Upper lobe of left lung (tissue), 4 donors: ENCODE results near the gene FAM89A.

Experiments
- EP300 ChIP-seq, 4 donors: sonication (generic); formaldehyde crosslinking; IDR thresholded peaks; one replicate each; pipeline ENCODE4 v1.5.1; 2017; ENCODE audit warnings: antibody characterized with exemption in 4 of 4, control low read depth in 2 of 4
- POLR2A ChIP-seq, 4 donors: fragments of 450-650 bp; IDR thresholded peaks; one replicate each; pipeline ENCODE4 v1.5.1; 2016 to 2017; ENCODE audit warnings: antibody characterized with exemption in 4 of 4, mild to moderate bottlenecking in 2 of 4
- TF ChIP-seq, protein P1 (sequence below), 6 experiments: fragments of 450-650 bp in 4 of 6; fragments of 200-600 bp in 2 of 6; sonication (generic) in 2 of 6; IDR thresholded peaks; one replicate each; pipeline ENCODE4 v1.5.1; 2016 to 2019; ENCODE audit warnings: antibody characterized with exemption in 6 of 6

DNA sequence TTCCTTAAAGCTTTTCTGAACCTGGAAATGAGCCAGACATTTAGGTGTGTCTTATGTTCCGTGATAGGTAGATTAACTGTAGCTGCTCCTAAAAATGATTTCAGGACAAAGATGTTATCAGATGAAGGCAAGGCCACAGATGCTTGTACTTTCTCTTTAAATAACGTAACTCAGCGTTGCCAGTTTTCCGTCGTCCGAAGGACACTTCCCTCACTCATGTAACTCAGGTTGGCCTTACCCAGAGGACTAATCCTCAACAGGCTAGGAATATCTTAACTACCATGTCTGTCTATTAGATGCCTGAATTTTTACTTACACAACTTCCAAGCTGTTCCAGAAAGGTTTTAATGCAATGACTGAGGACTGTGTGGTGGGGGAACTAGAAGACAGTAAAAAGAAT is 35.4 kb upstream of the FAM89A start:
- no peak for TF ChIP-seq POLR2A (IDR thresholded peaks at IDR 0.05)
- TF ChIP-seq, protein P1, sequence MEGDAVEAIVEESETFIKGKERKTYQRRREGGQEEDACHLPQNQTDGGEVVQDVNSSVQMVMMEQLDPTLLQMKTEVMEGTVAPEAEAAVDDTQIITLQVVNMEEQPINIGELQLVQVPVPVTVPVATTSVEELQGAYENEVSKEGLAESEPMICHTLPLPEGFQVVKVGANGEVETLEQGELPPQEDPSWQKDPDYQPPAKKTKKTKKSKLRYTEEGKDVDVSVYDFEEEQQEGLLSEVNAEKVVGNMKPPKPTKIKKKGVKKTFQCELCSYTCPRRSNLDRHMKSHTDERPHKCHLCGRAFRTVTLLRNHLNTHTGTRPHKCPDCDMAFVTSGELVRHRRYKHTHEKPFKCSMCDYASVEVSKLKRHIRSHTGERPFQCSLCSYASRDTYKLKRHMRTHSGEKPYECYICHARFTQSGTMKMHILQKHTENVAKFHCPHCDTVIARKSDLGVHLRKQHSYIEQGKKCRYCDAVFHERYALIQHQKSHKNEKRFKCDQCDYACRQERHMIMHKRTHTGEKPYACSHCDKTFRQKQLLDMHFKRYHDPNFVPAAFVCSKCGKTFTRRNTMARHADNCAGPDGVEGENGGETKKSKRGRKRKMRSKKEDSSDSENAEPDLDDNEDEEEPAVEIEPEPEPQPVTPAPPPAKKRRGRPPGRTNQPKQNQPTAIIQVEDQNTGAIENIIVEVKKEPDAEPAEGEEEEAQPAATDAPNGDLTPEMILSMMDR (IDR thresholded peaks at IDR 0.05), result no peak
- no peak for TF ChIP-seq EP300 (IDR thresholded peaks at IDR 0.05)
